ENCODE results near the gene PMF1.

GRCh38 chr1:156281281-156281680, 68.5 kb downstream of the PMF1 start:
- TF ChIP-seq POLR2AphosphoS5 (IDR thresholded peaks at IDR 0.05; ENCODE audit: low read depth, low read length) (peak; percentile 7; the same call in 1 of the 2 replicates), TAF1 (IDR thresholded peaks at IDR 0.05; ENCODE audit: borderline replicate concordance, low read depth, low read length) (no peak), POLR2A (IDR thresholded peaks at IDR 0.05; ENCODE audit: low read depth, low read length) (peak; percentile 24; the same call in 1 of the 2 replicates)
